Neuronal stem cell (in vitro differentiated cells): ENCODE data around the gene LRMDA.
A peak's percentile ranks its signal among the peaks of the same experiment; 100 is the strongest.

Source experiments
- DNase-seq: peaks from one replicate; pipeline ENCODE4 v3.0.0-alpha.2; 2013; ENCODE audit warnings: low spot score
- H2AFZ ChIP-seq: one replicate; pipeline ENCODE4 v1.6.1; 2013; ENCODE audit warnings: mild to moderate bottlenecking, low read length, inconsistent platforms
- H2AK5ac ChIP-seq: 2 replicates; pipeline ENCODE4 v1.6.1; 2013; ENCODE audit warnings: low read depth, mild to moderate bottlenecking, inconsistent platforms, low read length, moderate library complexity, mixed read lengths
- H2BK120ac ChIP-seq: 2 replicates; pipeline ENCODE4 v1.6.1; 2013; ENCODE audit warnings: low read depth, mild to moderate bottlenecking, inconsistent platforms, low read length, moderate library complexity, mixed read lengths
- H2BK12ac ChIP-seq: one replicate; pipeline ENCODE4 v1.6.1; 2013; ENCODE audit warnings: low read length, inconsistent platforms
- H2BK15ac ChIP-seq: 2 replicates; pipeline ENCODE4 v1.6.1; 2013; ENCODE audit warnings: mild to moderate bottlenecking, low read length, inconsistent platforms, mixed read lengths
- H2BK5ac ChIP-seq: one replicate; pipeline ENCODE4 v1.6.1; 2013; ENCODE audit warnings: inconsistent platforms, mild to moderate bottlenecking, low read length, moderate library complexity
- H3K14ac ChIP-seq: one replicate; pipeline ENCODE4 v1.6.1; 2013; ENCODE audit warnings: low read length, inconsistent platforms
- H3K18ac ChIP-seq: 2 replicates; pipeline ENCODE4 v1.6.1; 2013; ENCODE audit warnings: low read length, inconsistent platforms
- H3K23ac ChIP-seq: 2 replicates; pipeline ENCODE4 v1.6.1; 2013; ENCODE audit warnings: low read depth, mild to moderate bottlenecking, mixed read lengths, low read length, inconsistent platforms; ENCODE audit not compliant: poor library complexity
- H3K27ac ChIP-seq: replicated peaks from 3 replicates; pipeline ENCODE4 v1.5.1; 2013; ENCODE audit warnings: low read length, inconsistent platforms
- H3K27me3 ChIP-seq, 3 experiments: 2 replicates each; pipeline ENCODE4 v1.6.1; 2013; ENCODE audit warnings: low read length in 3 of 3, mild to moderate bottlenecking in 2 of 3, inconsistent platforms in 1 of 3, low read depth in 1 of 3, mixed read lengths in 1 of 3, moderate library complexity in 1 of 3; ENCODE audit not compliant: control insufficient read depth in 3 of 3, insufficient read depth in 3 of 3
- H3K36me3 ChIP-seq, 2 donors: replicated peaks in 1 of 2; 2 replicates each; pipeline ENCODE4 v1.6.1; 2013; ENCODE audit warnings: low read length in 2 of 2; ENCODE audit not compliant: control insufficient read depth in 2 of 2, insufficient read depth in 2 of 2
- H3K4ac ChIP-seq: 2 replicates; pipeline ENCODE4 v1.6.1; 2013; ENCODE audit warnings: inconsistent platforms, mild to moderate bottlenecking, low read length, moderate library complexity
- H3K4me1 ChIP-seq, 2 donors: 1 replicate in 1 of 2; 2 replicates in 1 of 2; pipeline ENCODE4 v1.6.1; 2013; ENCODE audit warnings: low read length in 2 of 2, low read depth in 1 of 2; ENCODE audit not compliant: control insufficient read depth in 2 of 2, insufficient read depth in 1 of 2
- H3K4me2 ChIP-seq: one replicate; pipeline ENCODE4 v1.6.1; 2013; ENCODE audit warnings: mild to moderate bottlenecking, low read length, inconsistent platforms; ENCODE audit not compliant: insufficient read depth, poor library complexity, severe bottlenecking
- H3K4me3 ChIP-seq, 2 donors: 2 replicates each; pipeline ENCODE4 v1.5.1; 2013; ENCODE audit warnings: low read length in 2 of 2, mild to moderate bottlenecking in 2 of 2, inconsistent platforms in 1 of 2, moderate library complexity in 1 of 2
- H3K79me1 ChIP-seq: one replicate; pipeline ENCODE4 v1.6.1; 2013; ENCODE audit warnings: low read depth, mild to moderate bottlenecking, inconsistent platforms, low read length, moderate library complexity
- H3K9ac ChIP-seq: one replicate; pipeline ENCODE4 v1.6.1; 2013; ENCODE audit warnings: mild to moderate bottlenecking, low read depth, low read length, inconsistent platforms; ENCODE audit not compliant: poor library complexity
- H3K9me3 ChIP-seq, 2 donors: replicated peaks in 1 of 2; 2 replicates each; pipeline versions ENCODE3 to v1.6.1; 2013; ENCODE audit warnings: low read length in 2 of 2, mild to moderate bottlenecking in 2 of 2, inconsistent platforms in 1 of 2, low read depth in 1 of 2, mixed read lengths in 1 of 2, moderate library complexity in 1 of 2; ENCODE audit not compliant: control insufficient read depth in 2 of 2, insufficient read depth in 1 of 2
- H4K8ac ChIP-seq: one replicate; pipeline ENCODE4 v1.6.1; 2013; ENCODE audit warnings: low read depth, mild to moderate bottlenecking, inconsistent platforms, low read length, moderate library complexity
- H4K91ac ChIP-seq: one replicate; pipeline ENCODE4 v1.6.1; 2013; ENCODE audit warnings: low read length, low read depth, mild to moderate bottlenecking, inconsistent platforms; ENCODE audit not compliant: poor library complexity
- WGBS, 2 donors: extraction: QIAGEN DNeasy Blood & Tissue Kit; methylation state at CpG; one replicate each; pipeline ENCODE4 v1.1.7; 2013; ENCODE audit warnings: missing lambda C conversion rate in 2 of 2, mixed read lengths in 1 of 2; ENCODE audit not compliant: insufficient read length in 2 of 2, insufficient replicate concordance in 1 of 2; ENCODE audit errors: extremely low coverage in 2 of 2; 5-methylcytosine and 5-hydroxymethylcytosine counted together

Gene LRMDA

GRCh38 chr10:75657351-75657750 is 225.9 kb downstream of the LRMDA start:
- Histone ChIP-seq H4K91ac (no peak overlapping the region), H3K4ac (no peak overlapping the region), H3K36me3 (no peaks in the 10 kb centered on the region), H3K27me3 (peaks cover 0 to 11% (median 0%) of the 10 kb centered on the region in 3 experiments), H3K4me2 (no peak overlapping the region), H2BK5ac (no peak overlapping the region), H3K14ac (no peak overlapping the region), H3K79me1 (no peaks in the 10 kb centered on the region), H3K4me3 (no peak overlapping the region), H3K18ac (no peak overlapping the region), H2BK12ac (no peak overlapping the region), H4K8ac (no peak overlapping the region), H3K27ac (no peak overlapping the region), H2BK120ac (no peak overlapping the region), H2BK15ac (no peak overlapping the region), H3K4me1 (no peaks in the 10 kb centered on the region), H2AK5ac (no peak overlapping the region), H3K9ac (no peak overlapping the region), H2AFZ (no peak overlapping the region), H3K9me3 (no peaks in the 10 kb centered on the region), H3K23ac (no peak overlapping the region)
- no CpG with 5 or more reads among the region's 2 CpGs for WGBS, 2 donors
- no peak for DNase-seq

GRCh38 chr10:75658036-75658435 is 226.6 kb downstream of the LRMDA start:
- Histone ChIP-seq H3K14ac (no peak overlapping the region), H3K4me3 (no peak overlapping the region), H2BK15ac (no peak overlapping the region), H3K27me3 (peaks cover 0 to 11% (median 0%) of the 10 kb centered on the region in 3 experiments), H3K4me1 (no peaks in the 10 kb centered on the region), H3K9ac (no peak overlapping the region), H4K8ac (no peak overlapping the region), H3K4ac (no peak overlapping the region), H2AFZ (no peak overlapping the region), H3K18ac (no peak overlapping the region), H3K9me3 (no peaks in the 10 kb centered on the region), H2AK5ac (no peak overlapping the region), H3K79me1 (no peaks in the 10 kb centered on the region), H3K4me2 (no peak overlapping the region), H2BK12ac (no peak overlapping the region), H3K23ac (no peak overlapping the region), H3K36me3 (no peaks in the 10 kb centered on the region), H2BK5ac (no peak overlapping the region), H3K27ac (no peak overlapping the region), H2BK120ac (no peak overlapping the region), H4K91ac (no peak overlapping the region)
- no CpG with 5 or more reads among the region's 4 CpGs for WGBS, 2 donors
- DNase-seq, result no peak

GRCh38 chr10:75658496-75658895 is 227.1 kb downstream of the LRMDA start:
- Histone ChIP-seq H2BK5ac (no peak overlapping the region), H3K4me1 (no peaks in the 10 kb centered on the region), H3K23ac (no peak overlapping the region), H3K4me2 (no peak overlapping the region), H3K4ac (no peak overlapping the region), H3K9me3 (no peaks in the 10 kb centered on the region), H3K36me3 (no peaks in the 10 kb centered on the region), H3K27me3 (peaks cover 0 to 11% (median 0%) of the 10 kb centered on the region in 3 experiments), H3K79me1 (no peaks in the 10 kb centered on the region), H4K8ac (no peak overlapping the region), H3K18ac (peak overlapping the region; percentile 73), H3K27ac (no peak overlapping the region), H2BK120ac (no peak overlapping the region), H3K14ac (no peak overlapping the region), H2BK12ac (no peak overlapping the region), H4K91ac (no peak overlapping the region), H2AFZ (no peak overlapping the region), H3K9ac (no peak overlapping the region), H2BK15ac (no peak overlapping the region), H2AK5ac (peak overlapping the region; percentile 47), H3K4me3 (no peak overlapping the region)
- no peak for DNase-seq
- WGBS, 2 donors, result no CpG with 5 or more reads among the region's 1 CpG

- no peak for DNase-seq
- H2AK5ac ChIP-seq, result peak overlapping the region; percentile 47
- H2AFZ ChIP-seq, result no peak overlapping the region
- H2BK120ac ChIP-seq, result no peak overlapping the region
- H3K14ac ChIP-seq, result no peak overlapping the region
- no CpG with 5 or more reads among the region's 6 CpGs for WGBS, 2 donors
- no peaks in the 10 kb centered on the region for H3K4me1 ChIP-seq
- H3K9ac ChIP-seq, result no peak overlapping the region
- H3K18ac ChIP-seq, result peak overlapping the region; percentile 73
- no peak overlapping the region for H2BK12ac ChIP-seq
- H4K8ac ChIP-seq, result no peak overlapping the region
- no peak overlapping the region for H3K4me2 ChIP-seq
- no peak overlapping the region for H4K91ac ChIP-seq
- H3K79me1 ChIP-seq, result no peaks in the 10 kb centered on the region
- H3K23ac ChIP-seq, result no peak overlapping the region
- no peak overlapping the region for H3K4me3 ChIP-seq
- H3K9me3 ChIP-seq, result no peaks in the 10 kb centered on the region
- H3K36me3 ChIP-seq, result no peaks in the 10 kb centered on the region
- no peak overlapping the region for H2BK15ac ChIP-seq
- H3K4ac ChIP-seq, result no peak overlapping the region
- no peak overlapping the region for H2BK5ac ChIP-seq
- H3K27ac ChIP-seq, result no peak overlapping the region
- H3K27me3 ChIP-seq, result peaks cover 0 to 11% (median 0%) of the 10 kb centered on the region in 3 experiments
These were observed 227.5 kb downstream of the LRMDA start for GRCh38 chr10:75658915-75659314.
